HS-27A (cell line): ENCODE measurements around the gene GPR21.

ENCODE experiments used
- DNase-seq: peaks from one replicate; pipeline ENCODE4 v3.0.0-alpha.2; 2012; ENCODE audit warnings: low read depth, missing footprints

GPR21 gene

DNA sequence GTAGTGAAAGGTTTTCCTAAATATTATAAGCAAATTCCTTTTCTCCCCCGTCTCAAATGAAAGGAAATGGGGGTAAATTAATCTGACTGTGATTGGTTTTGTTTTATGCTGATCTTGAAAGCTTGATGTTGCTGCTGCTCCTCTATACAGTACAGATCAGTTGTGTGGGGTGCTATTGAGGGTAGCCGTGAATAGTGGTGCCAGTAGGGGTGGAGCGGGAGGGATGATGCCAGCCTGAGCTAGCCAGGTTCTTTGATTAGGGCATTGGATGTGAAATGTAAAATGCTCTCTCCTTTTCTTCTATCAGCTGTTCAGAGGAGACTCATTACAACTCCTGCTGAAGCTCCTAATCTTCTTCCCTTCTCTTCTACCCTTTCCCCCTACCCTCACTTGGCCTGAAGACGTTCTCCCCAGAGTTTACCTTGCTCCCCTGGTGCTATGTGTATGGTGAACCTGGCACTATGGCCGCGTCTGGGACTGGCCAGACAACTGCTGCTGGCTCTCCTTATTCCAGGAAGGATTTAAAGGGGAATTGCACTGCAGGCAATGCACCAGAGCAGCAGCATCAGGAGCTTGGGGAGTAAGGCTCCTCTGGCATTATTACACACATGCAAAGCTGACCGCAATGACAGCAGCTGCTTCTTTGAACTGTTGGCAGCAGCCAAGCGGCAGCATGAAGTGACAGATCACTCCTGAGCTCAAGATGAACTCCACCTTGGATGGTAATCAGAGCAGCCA is 566 bp downstream of the GPR21 start:
- DNase-seq, result no peak

GRCh38 chr9:123034881-123035510 is 1.5 kb downstream of the GPR21 start:
- DNase-seq, result no peak

- no peak for DNase-seq
These were observed 2.3 kb downstream of the GPR21 start for GRCh38 chr9:123035791-123036190.

- DNase-seq, result no peak
These were observed 3.6 kb downstream of the GPR21 start for GRCh38 chr9:123036893-123037545.

GRCh38 chr9:123039617-123040219 is 6.3 kb downstream of the GPR21 start:
- DNase-seq, result no peak

DNA sequence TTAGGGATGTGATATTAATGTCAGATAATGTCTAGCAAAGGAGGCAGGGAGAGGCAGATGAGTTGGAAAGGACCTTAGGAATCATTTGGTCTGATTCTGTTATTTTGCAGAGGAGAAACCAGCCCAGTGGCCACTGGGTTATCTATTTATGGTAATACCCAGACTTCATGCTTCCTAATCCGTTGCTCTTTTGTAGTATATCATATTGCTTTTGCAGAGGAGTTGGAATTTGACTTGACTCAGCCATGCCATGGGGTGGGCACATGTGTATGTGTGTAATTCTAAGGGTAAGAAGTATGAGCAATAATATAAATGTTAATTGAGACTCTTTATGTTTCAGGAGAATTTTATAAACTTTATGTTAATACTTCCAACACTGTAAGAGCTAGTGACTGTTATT is 7.3 kb downstream of the GPR21 start:
- DNase-seq, result no peak

GRCh38 chr9:123041489-123041888 is 8.0 kb downstream of the GPR21 start:
- DNase-seq, result no peak

DNA sequence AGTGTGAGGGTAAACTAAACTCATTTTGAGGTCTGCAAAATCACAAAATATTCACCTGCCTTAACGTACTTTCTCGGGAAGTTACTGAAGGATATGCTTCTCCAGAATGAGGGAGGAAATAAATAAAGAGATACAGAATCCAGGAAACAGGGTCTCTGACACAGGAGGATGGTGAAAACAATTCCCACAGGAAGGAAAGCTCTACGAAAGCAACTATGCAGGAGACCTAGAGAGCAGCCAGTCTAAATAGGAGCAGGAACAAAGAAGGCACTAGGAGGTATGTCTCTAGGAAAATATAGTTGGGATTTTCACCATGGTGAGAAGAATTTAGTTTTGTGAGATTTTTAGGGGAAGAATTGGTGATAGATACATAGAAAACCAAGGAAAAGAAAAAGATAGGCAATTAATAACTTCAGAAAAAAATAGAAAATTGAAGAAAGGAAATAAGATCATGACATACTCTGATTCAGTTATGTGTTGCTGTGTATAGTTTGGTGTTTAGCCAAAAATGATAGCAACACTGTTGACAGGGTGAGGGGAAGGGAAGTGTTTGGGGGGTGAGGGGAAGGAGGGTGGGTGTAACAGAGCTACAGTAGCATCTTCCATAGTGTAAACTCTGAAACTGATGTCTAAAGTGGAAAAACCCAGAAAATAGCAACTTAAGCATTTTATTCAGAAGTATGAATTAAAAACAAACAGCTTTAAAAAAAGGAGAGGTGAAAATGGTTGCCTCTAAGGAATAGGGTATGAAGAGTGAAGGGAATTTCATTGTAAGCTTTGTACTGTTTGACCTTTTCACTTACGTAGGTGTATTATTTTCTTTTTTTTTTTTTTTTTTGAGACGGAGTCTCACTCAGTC is 9.8 kb downstream of the GPR21 start:
- no peak for DNase-seq

DNA sequence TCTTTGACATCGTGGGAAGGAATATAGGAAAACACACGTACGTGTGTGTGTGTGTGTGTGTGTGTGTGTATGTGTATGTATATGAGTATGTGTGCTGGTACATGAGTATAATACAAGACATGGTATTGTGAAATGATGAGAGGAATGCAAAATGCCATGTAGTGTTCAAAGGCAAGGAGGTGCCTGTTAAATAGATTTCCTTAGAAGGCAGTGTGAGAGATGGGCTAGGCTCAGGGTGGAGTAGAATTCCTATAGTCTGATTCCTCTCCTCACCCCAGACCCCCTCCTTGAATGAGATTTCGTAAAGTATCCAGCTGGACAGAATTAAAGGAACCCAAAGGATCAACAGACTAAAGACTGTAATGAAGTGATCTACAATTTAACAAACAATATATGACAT is 11.1 kb downstream of the GPR21 start:
- DNase-seq, result no peak

DNA sequence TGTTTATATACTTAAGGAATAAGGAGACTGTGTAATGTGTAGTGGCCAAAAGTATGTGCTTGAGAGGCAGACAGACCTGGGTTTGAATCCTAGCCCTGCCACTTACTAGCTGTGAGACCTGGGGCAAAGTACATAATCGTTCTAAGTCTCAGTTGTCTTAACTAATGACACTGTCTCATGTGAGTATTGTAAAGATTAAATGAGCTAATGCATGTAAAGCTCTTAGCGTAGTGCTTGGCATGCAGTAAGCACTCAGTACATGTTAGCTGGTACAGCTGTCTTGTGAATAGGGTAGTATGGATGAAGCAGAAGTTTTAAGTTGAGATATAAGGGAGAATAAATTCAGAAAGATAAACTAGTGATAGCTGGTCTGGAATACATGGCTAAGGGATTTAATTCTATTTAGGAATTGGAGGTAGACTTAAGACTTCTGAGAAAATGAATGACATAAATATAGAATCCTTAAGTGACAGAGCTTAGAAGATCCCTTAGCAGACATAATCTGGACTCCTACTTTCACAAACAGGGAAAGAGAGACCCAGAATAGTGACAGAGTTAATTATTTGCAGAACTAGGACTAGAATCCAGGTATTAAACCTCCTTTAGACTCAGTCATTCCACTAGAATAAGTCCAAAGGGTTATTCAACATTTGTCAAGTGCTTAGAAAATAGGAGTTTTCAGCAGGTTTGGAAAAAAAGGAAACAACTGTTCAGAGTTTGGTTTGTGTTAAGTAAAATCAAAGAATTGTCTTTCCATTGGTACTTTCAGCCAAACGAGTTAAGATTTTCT is 13.1 kb downstream of the GPR21 start:
- no peak for DNase-seq

DNA sequence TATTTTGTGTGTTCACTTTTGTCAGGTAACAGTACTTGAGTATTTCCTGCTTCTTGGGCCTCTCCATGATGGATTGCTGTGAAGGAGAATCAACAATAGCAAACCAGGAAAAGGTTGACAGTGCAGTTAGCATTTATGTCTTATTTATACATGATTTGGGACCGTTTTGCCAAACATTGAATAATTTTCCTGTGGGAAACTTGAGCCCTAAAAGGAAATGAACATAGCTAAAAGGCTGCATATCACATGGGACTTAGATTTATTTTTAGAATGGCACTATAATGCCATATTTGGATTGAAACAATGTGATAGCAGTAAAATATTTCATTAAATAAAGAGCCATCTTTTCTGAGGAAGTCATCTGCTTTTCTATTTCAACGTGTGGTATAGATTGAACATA is 15.3 kb downstream of the GPR21 start:
- DNase-seq, result no peak

DNA sequence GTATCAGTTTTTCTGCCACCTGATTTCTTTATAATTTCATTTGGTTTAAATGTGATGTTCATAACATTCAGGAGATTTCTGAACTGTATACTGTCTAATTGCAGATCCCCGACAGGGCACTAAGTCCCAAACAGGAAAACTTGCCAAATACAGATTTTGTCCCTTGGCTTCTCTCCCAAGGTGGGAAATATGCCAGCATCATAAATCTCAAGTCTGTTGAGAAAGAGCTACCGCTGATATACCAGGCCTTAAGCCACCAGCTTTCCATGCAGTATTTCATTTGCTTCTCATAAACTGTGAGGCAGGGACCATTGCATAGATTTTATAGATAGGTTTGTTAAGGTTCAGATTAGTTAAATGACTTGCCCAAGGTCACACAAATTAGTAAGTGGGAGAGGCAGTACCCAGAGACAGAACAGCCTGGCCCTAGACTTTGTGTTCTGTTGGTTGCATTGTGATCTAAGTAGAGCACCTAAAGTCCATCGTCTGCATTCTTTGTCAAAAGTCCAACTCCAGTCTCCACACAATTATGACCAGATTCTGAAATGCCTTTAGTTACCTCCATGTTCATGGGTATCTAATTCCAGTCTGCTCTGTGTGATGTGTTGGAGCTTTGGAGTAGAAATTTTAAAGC is 16.2 kb downstream of the GPR21 start:
- no peak for DNase-seq

DNA sequence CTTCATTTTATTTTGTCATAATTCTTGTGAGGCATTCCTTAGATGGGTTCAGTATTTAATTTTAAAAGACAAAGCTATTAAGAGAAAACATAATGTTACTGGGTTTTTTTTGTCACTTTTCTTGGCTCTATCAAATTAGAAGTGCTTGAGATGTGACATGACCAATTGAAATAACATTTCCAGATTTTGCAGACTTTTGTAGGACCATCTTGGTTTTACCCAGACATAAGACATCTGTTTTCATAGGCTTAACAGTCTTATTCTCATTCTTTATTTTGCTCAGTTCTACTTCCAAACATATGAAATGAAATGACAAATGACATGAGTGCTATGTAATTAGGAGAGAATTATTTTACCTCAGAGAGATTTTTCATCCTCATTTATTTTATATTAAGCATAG is 19.6 kb downstream of the GPR21 start:
- no peak for DNase-seq

- DNase-seq, result no peak
These were observed 20.2 kb downstream of the GPR21 start for GRCh38 chr9:123053711-123054110.

- no peak for DNase-seq
These were observed 25.4 kb downstream of the GPR21 start for GRCh38 chr9:123058834-123059233.

GRCh38 chr9:123059472-123060220 is 26.2 kb downstream of the GPR21 start:
- DNase-seq, result no peak

- DNase-seq, result no peak
These were observed 27.7 kb downstream of the GPR21 start for GRCh38 chr9:123061216-123061615.

- DNase-seq, result no peak
These were observed 29.1 kb downstream of the GPR21 start for GRCh38 chr9:123062351-123063176.

DNA sequence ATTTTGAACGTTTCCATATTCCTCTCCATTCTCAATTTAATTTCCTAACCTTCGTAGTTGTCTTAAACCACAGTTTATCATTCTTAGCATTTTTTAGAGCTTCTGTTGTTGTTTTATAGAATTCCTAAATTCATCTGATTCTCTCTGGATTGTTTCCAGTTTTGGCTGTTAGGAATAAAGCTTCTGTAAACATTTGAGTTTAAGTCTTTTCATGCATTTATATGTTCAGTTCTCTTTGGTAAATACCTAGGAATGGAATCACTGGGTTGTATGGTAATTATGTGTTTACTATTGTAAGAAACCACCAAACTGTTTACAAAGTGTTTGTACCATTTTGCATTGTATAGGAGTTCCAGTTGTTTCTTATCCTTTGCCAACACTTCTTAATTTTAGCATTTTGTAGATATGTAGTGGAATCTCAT is 29.7 kb downstream of the GPR21 start:
- no peak for DNase-seq
